ENCODE data around the gene SLC19A2. TPM values are rescaled to one million over a fixed set of nuclear protein-coding genes. Genes with fewer than 3 reads are reported as not detected.
A peak's percentile ranks its signal among the peaks of the same experiment; 100 is the strongest.
"Not testable (repeated sequence)": the region's sequence is repeated elsewhere in the genome, so short reads cannot be mapped to it uniquely, and the experiment has no call there.

Gene SLC19A2
- 15.6 TPM for total RNA-seq
- long read RNA-seq, transcript SLC19A2-201 (6 exons, 3,671 nt) = major isoform, 37 of 44 reads
- long read RNA-seq, partial matches to known transcripts = 4 of 44 reads
- long read RNA-seq, other reads (novel, unspliced or antisense) = 2 of 44 reads

GRCh38 chr1:169485431-169486280, at the start of gene SLC19A2:
Gene SLC19A2 (minus strand): TSS chr1:169485944. CDS start chr1:169485766, 178 bp downstream.
- intact Hi-C loops (cut with DNase I) = no loop called here
- ATAC-seq (ENCODE audit: poor library complexity) (peak; percentile 96), DNase-seq (peak; percentile 100)

- no peak for DNase-seq
- no peak for ATAC-seq (ENCODE audit: poor library complexity)
- intact Hi-C loops (cut with DNase I) = no loop called here
Measured at GRCh38 chr1:169534653-169535052, 48.9 kb upstream of the SLC19A2 start.

- ATAC-seq (ENCODE audit: poor library complexity); intact Hi-C loops (cut with DNase I); DNase-seq: not testable (repeated sequence)
Measured at GRCh38 chr1:169533528-169534190, 47.9 kb upstream of the SLC19A2 start.

GRCh38 chr1:169530448-169530847, 44.7 kb upstream of the SLC19A2 start:
- ATAC-seq (ENCODE audit: poor library complexity) (no peak), DNase-seq (no peak)
- intact Hi-C loops (cut with DNase I) = no loop called here

- no peak for ATAC-seq (ENCODE audit: poor library complexity)
- intact Hi-C loops (cut with DNase I) = no loop called here
- DNase-seq = no peak
Measured at GRCh38 chr1:169529068-169529642, 43.4 kb upstream of the SLC19A2 start.

- intact Hi-C loops (cut with DNase I) = no loop called here
- ATAC-seq (ENCODE audit: poor library complexity) = no peak
Measured at GRCh38 chr1:169528215-169529067, 42.7 kb upstream of the SLC19A2 start.

GRCh38 chr1:169527451-169528214, 41.9 kb upstream of the SLC19A2 start:
- ATAC-seq (ENCODE audit: poor library complexity) = peak; percentile 68
- intact Hi-C loops (cut with DNase I) = no loop called here
- DNase-seq = no peak

More at GRCh38 chr1:169528215-169529067, 42.7 kb upstream of the SLC19A2 start:
- DNase-seq = no peak

GRCh38 chr1:169527001-169527400, 41.3 kb upstream of the SLC19A2 start:
- ATAC-seq (ENCODE audit: poor library complexity) = no peak
- intact Hi-C loops (cut with DNase I) = no loop called here
- DNase-seq = no peak

- intact Hi-C loops (cut with DNase I) = no loop called here
- DNase-seq (no peak), ATAC-seq (ENCODE audit: poor library complexity) (no peak)
Measured at GRCh38 chr1:169526120-169526832, 40.5 kb upstream of the SLC19A2 start.

- DNase-seq = no peak
- intact Hi-C loops (cut with DNase I) = no loop called here
- ATAC-seq (ENCODE audit: poor library complexity) = no peak
Measured at GRCh38 chr1:169525391-169525790, 39.6 kb upstream of the SLC19A2 start.

- intact Hi-C loops (cut with DNase I) = no loop called here
- ATAC-seq (ENCODE audit: poor library complexity) (no peak), DNase-seq (no peak)
Measured at GRCh38 chr1:169523904-169524303, 38.2 kb upstream of the SLC19A2 start.

GRCh38 chr1:169521226-169521625, 35.5 kb upstream of the SLC19A2 start:
- DNase-seq (no peak), ATAC-seq (ENCODE audit: poor library complexity) (no peak)
- intact Hi-C loops (cut with DNase I) = no loop called here

GRCh38 chr1:169517558-169518186, 31.9 kb upstream of the SLC19A2 start:
- intact Hi-C loops (cut with DNase I) = no loop called here
- no peak for DNase-seq
- no peak for ATAC-seq (ENCODE audit: poor library complexity)

GRCh38 chr1:169515641-169516040, 29.9 kb upstream of the SLC19A2 start:
- intact Hi-C loops (cut with DNase I) = no loop called here
- DNase-seq (no peak), ATAC-seq (ENCODE audit: poor library complexity) (no peak)

GRCh38 chr1:169514566-169515270, 29.0 kb upstream of the SLC19A2 start:
- ATAC-seq (ENCODE audit: poor library complexity) (no peak), DNase-seq (no peak)
- intact Hi-C loops (cut with DNase I) = no loop called here

- no peak for DNase-seq
- intact Hi-C loops (cut with DNase I) = no loop called here
Measured at GRCh38 chr1:169513208-169513607, 27.5 kb upstream of the SLC19A2 start.

More at GRCh38 chr1:169513208-169513607, 27.5 kb upstream of the SLC19A2 start:
- ATAC-seq (ENCODE audit: poor library complexity) = peak; percentile 65

Measured in Right ventricle myocardium superior (tissue), 1 donor.